BJ (cell line): ENCODE results near the gene SEC14L2. TPM values are rescaled to one million over a fixed set of nuclear protein-coding genes. Genes with fewer than 3 reads are reported as not detected.
A peak's percentile ranks its signal among the peaks of the same experiment; 100 is the strongest.
"Not testable (repeated sequence)": the region's sequence is repeated elsewhere in the genome, so short reads cannot be mapped to it uniquely, and the experiment has no call there.

Source experiments
- CTCF ChIA-PET: fragments of 350-600 bp; formaldehyde crosslinking; extraction: SDS; loops from one replicate; lab custom pipeline; 2021; ENCODE audit warnings: antibody characterized with exemption, inconsistent platforms; lab: Yijun Ruan, JAX
- POLR2A ChIA-PET: fragments of 300-600 bp; sonication (Branson Sonifier 250); formaldehyde crosslinking; extraction: SDS; loops from one replicate; lab custom pipeline; 2021; ENCODE audit warnings: antibody characterized with exemption; lab: Charles Lee
- DNase-seq: peaks from one replicate; pipeline ENCODE4 v3.0.0-alpha.2; 2011; ENCODE audit warnings: low read depth
- H3K27me3 ChIP-seq: 2 replicates; pipeline ENCODE4 v1.6.0; 2011; ENCODE audit warnings: low read length; ENCODE audit not compliant: control insufficient read depth, insufficient read depth
- H3K36me3 ChIP-seq: 2 replicates; pipeline ENCODE4 v1.5.1; 2011; ENCODE audit warnings: low read length; ENCODE audit not compliant: control insufficient read depth, insufficient read depth
- H3K4me3 ChIP-seq: 2 replicates; pipeline ENCODE4 v1.5.1; 2011; ENCODE audit warnings: low read depth, mild to moderate bottlenecking, control low read depth, low read length
- polyA plus RNA-seq: library from polyadenylated mRNA; depleted of rRNA; stranded (reverse); fragments of >200 nt; gene quantifications from 2 replicates; pipeline ENCODE4 v1.2.3, GENCODE V29; 2011
- TF ChIP-seq, protein P1 (sequence below): IDR thresholded peaks from 2 replicates; pipeline ENCODE4 v1.5.1; 2011; ENCODE audit warnings: low read depth, mild to moderate bottlenecking, control low read depth, inconsistent platforms, low read length, moderate library complexity; ENCODE audit not compliant: insufficient read depth

SEC14L2 gene
- polyA plus RNA-seq, 1 experiment, result 20.1 TPM

DNA sequence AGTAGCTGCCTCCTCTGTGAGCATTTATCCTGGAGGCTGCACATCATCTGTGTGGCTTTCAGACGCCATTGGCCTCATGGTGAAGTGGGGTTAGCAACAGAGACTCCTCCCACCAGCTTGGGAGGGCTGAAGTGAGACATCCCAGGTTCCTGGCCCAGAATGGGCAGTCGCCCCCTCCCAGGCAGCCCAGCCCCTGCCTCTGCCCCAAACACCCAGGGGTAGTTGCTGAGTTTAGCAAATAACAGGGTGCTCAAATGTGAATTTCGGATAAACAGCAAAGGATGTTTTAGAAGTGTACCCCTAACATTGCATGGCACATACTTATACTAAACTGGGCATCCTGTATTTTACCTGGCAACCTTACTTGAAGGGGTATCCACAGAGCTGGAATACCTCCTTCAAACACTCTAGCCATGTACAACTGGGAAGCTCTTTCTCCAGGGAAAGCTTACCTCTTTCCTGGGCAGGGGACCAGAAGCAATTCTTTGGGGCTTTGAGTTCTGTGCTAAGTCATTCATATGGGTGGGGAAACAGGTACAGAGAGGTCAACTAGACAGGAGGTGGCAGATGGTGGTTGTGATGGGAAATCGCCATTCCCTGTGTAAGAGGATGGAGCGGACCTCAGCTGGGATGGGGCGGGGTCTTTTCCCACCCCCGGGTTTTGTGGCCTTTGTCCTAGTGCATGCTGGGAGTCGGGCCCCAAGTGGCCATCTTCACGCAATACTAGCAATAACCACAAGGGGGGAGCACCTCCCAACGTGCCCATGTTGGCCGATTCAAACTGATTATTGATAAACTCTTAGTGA is 48.0 kb downstream of the SEC14L2 start:
- Histone ChIP-seq H3K36me3 (no peaks in the 10 kb centered on the region), H3K4me3 (no peak overlapping the region), H3K27me3 (0 out of 2 replicates have a peak, but pooled peaks cover 4% of the 10 kb centered on the region)
- no peak for DNase-seq
- TF ChIP-seq, protein P1, sequence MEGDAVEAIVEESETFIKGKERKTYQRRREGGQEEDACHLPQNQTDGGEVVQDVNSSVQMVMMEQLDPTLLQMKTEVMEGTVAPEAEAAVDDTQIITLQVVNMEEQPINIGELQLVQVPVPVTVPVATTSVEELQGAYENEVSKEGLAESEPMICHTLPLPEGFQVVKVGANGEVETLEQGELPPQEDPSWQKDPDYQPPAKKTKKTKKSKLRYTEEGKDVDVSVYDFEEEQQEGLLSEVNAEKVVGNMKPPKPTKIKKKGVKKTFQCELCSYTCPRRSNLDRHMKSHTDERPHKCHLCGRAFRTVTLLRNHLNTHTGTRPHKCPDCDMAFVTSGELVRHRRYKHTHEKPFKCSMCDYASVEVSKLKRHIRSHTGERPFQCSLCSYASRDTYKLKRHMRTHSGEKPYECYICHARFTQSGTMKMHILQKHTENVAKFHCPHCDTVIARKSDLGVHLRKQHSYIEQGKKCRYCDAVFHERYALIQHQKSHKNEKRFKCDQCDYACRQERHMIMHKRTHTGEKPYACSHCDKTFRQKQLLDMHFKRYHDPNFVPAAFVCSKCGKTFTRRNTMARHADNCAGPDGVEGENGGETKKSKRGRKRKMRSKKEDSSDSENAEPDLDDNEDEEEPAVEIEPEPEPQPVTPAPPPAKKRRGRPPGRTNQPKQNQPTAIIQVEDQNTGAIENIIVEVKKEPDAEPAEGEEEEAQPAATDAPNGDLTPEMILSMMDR, result peak; percentile 73
- CTCF ChIA-PET, result interaction anchor here (0.7 to 3.1 kb wide), 20 partner anchors 9 to 310 kb away, joined by 3 to 21 read pairs (median 4); partner anchors contain the start of genes MTFP1 and RNF215
- POLR2A ChIA-PET, result interaction anchor here (0.6 kb wide), 2 partner anchors 155 to 891 kb away, joined by 3 to 5 read pairs; partner anchors contain the start of gene THOC5

DNA sequence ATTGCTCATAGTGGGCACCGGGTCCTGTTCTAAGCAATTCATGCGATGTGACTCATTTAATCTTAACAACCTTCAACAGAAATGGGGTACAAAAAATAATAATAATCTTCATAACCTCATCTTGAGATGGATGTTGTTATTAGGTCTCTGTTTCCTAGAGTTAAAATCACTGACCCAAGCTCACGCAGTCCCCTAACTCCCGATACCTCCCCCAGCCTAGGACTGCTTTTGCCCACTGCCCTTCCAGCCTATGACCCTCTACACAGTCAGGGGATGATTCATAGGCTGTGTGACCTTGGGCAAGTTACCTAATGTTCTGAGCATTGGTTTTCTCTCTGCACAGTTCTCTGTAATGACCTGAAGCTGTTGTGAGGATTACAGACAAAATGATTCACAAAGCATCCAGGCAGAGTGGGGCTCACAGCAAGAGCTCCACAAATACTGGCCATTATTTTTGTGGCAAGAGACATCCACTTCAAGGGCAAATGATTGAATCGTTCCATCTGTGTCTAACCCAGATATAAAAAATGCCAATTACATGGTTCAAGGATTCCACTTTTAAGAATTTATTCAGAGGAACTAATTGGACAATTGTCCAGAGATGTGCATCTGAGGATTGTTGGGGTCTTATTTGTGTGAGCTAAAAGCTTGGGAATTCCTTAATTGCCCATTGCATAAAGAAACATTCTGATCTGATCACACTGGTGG is 48.8 kb downstream of the SEC14L2 start:
- Histone ChIP-seq H3K36me3 (no peaks in the 10 kb centered on the region), H3K4me3 (no peak overlapping the region), H3K27me3 (peaks cover 4% of the 10 kb centered on the region; the same call in 1 of the 2 replicates)
- no peak for DNase-seq
- CTCF ChIA-PET, result interaction anchor here (0.7 to 3.1 kb wide), 23 partner anchors 8 to 335 kb away, joined by 3 to 21 read pairs (median 5); partner anchors contain the start of genes MTFP1 and RNF215
- TF ChIP-seq, protein P1, result no peak
- POLR2A ChIA-PET, result interaction anchor here (0.6 kb wide), 2 partner anchors 156 to 892 kb away, joined by 3 to 5 read pairs; partner anchors contain the start of gene THOC5

DNA sequence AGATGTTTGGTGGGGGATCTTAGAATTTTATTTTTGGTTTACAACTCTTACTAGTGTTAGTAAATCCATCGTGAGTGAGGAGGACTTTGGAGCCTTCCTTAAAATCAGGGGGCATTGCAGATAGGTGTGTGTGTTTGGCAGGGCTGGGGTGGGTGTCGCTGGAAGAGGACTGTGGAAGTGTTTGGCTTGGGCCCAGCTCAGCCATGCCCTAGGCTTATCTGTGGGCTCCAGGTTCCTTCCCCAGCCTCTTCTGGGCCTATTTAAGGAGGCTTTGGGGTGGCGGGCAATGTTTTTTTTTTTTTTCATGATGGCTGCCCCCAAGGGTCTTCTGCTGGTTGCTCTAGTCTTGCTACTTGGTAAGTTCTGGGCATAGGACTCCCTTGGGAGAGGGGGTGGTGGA is 50.8 kb downstream of the SEC14L2 start:
- DNase-seq, result no peak
- ChIA-PET POLR2A (no interaction called here), CTCF (no interaction called here)
- TF ChIP-seq, protein P1, result no peak
- Histone ChIP-seq H3K27me3 (peaks cover 4% of the 10 kb centered on the region; the same call in 1 of the 2 replicates), H3K4me3 (no peak overlapping the region), H3K36me3 (no peaks in the 10 kb centered on the region)

DNA sequence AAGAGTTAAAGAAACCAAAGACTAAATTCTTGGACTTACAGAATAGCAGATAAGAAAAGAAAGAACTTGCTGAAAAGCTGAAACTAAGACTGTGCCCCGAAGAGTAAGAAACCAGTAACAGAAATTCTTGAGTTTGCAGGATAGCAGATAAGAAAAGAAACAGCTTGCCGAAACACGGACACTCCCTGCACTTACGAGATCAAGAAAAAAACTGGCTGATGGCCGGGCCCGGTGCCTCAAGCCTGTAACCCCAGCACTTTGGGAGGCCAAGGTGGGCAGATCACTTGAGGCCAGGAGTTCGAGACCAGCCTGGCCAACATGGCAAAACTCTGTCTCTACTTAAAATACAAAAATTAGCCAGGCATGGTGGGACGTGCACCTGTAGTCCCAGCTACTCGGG is 54.7 kb downstream of the SEC14L2 start:
- H3K27me3 ChIP-seq, H3K4me3 ChIP-seq, H3K36me3 ChIP-seq, POLR2A ChIA-PET, DNase-seq: not testable (repeated sequence)
- CTCF ChIA-PET, result interaction anchor here (0.7 kb wide), 1 partner anchor 59 kb away, joined by 3 read pairs; no protein-coding TSS in a partner anchor

DNA sequence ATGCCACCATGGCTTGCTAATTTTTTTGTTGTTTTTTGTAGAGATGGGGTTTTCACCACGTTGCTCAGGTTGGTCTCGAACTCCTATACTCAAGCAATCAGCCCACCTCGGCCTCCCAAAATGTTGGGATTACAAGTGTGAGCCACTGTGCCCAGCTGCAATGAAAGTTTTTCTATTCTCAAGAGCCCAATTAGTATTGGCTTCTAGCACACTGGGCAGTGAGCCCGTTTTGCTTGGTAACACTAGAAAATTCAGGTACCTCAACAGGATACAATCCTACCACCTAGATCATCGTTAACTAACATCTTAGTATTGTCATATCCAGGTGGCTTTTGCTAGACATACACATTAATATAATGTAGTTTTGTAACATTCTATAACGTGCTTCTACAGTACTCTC is 56.0 kb downstream of the SEC14L2 start:
- DNase-seq, result no peak
- H3K27me3 ChIP-seq, result peaks cover 4% of the 10 kb centered on the region; the same call in 1 of the 2 replicates
- no peaks in the 10 kb centered on the region for H3K36me3 ChIP-seq
- no peak overlapping the region for H3K4me3 ChIP-seq
- CTCF ChIA-PET, result no interaction called here
- TF ChIP-seq, protein P1, result no peak
- POLR2A ChIA-PET, result no interaction called here
